ENCODE measurements around the gene FAM3B. TPM values are rescaled to one million over a fixed set of nuclear protein-coding genes. Genes with fewer than 3 reads are reported as not detected.

The FAM3B gene
- total and polyA plus RNA-seq, 2 of the 4 experiments (the other 2 are of a cell fraction): not detected

- TF ChIP-seq, protein P1, sequence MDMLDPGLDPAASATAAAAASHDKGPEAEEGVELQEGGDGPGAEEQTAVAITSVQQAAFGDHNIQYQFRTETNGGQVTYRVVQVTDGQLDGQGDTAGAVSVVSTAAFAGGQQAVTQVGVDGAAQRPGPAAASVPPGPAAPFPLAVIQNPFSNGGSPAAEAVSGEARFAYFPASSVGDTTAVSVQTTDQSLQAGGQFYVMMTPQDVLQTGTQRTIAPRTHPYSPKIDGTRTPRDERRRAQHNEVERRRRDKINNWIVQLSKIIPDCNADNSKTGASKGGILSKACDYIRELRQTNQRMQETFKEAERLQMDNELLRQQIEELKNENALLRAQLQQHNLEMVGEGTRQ (IDR thresholded peaks at IDR 0.05; ENCODE audit: low read depth, low read length): no peak
- TF ChIP-seq MXI1 (IDR thresholded peaks at IDR 0.05; ENCODE audit: borderline replicate concordance, low read depth, low read length) (no peak), RCOR1 (IDR thresholded peaks at IDR 0.05; ENCODE audit: insufficient replicate concordance, low read length) (no peak), MAZ (IDR thresholded peaks at IDR 0.05; ENCODE audit: borderline replicate concordance, low read depth, low read length) (no peak), ELK1 (IDR thresholded peaks at IDR 0.05; ENCODE audit: borderline replicate concordance, low read depth, low read length) (no peak), CEBPB (IDR thresholded peaks at IDR 0.05; ENCODE audit: low read depth, low read length) (no peak), CTCF (conservative IDR thresholded peaks at IDR 0.05; ENCODE audit: low read depth, low read length) (no peak)
- dilution Hi-C loops (cut with HindIII; ENCODE audit: low sequenced_read_pairs, unreplicated experiment): no loop called here
- Histone ChIP-seq H3K9ac (ENCODE audit: low read depth, low read length) (no peak overlapping the region), H3K36me3 (ENCODE audit: control insufficient read depth, insufficient read depth, low read length) (no peaks in the 10 kb centered on the region), H3K18ac (ENCODE audit: low read depth, low read length) (no peak overlapping the region), H3K4me1 (ENCODE audit: control insufficient read depth, insufficient read depth, low read length) (peaks cover 2% of the 10 kb centered on the region; the same call in 1 of the 2 replicates), H3K23ac (ENCODE audit: low read depth, low read length) (no peak overlapping the region), H2BK15ac (ENCODE audit: low read depth, low read length) (no peak overlapping the region), H3K4me2 (ENCODE audit: low read depth, low read length) (no peak overlapping the region), H4K91ac (ENCODE audit: insufficient read depth, low read depth, low read length) (no peak overlapping the region), H2AFZ (replicated peaks; ENCODE audit: low read length, poor library complexity) (no peak overlapping the region), H4K20me1 (ENCODE audit: insufficient read depth, low read length) (no peaks in the 10 kb centered on the region), H4K8ac (ENCODE audit: low read depth in 2 of 2, low read length in 2 of 2) (no peak overlapping the region), H3K4me3 (ENCODE audit: insufficient read depth, low read depth, low read length) (no peak overlapping the region), H3K27ac (ENCODE audit: insufficient read depth, low read length) (no peak overlapping the region), H2AK9ac (replicated peaks; ENCODE audit: low read depth, low read length, poor library complexity) (no peak overlapping the region), H3K79me1 (ENCODE audit: low read depth in 1 of 2, low read length in 2 of 2) (no peaks in the 10 kb centered on the region), H3K4ac (ENCODE audit: low read depth, low read length) (no peak overlapping the region), H4K5ac (ENCODE audit: low read depth, low read length) (no peak overlapping the region), H3K56ac (ENCODE audit: extremely low read depth, insufficient read depth, low read length) (no peak overlapping the region), H3K14ac (replicated peaks; ENCODE audit: low read depth, low read length) (no peak overlapping the region), H2BK20ac (ENCODE audit: low read depth, low read length) (no peak overlapping the region), H2AK5ac (ENCODE audit: low read depth, low read length) (no peak overlapping the region), H3K9me1 (ENCODE audit: insufficient read depth, low read length) (no peaks in the 10 kb centered on the region), H2BK120ac (ENCODE audit: low read depth, low read length) (no peak overlapping the region), H2BK5ac (ENCODE audit: low read depth, low read length, poor library complexity, severe bottlenecking) (no peak overlapping the region), H3K9me3 (ENCODE audit: control insufficient read depth, insufficient read depth, low read length) (no peaks in the 10 kb centered on the region), H3K27me3 (ENCODE audit: control insufficient read depth, insufficient read depth, low read length) (no peaks in the 10 kb centered on the region; the same call in 1 of the 2 replicates)
- ChIA-PET POLR2A (ENCODE audit: unreplicated experiment) (no interaction called here), CTCF (interaction anchor here (0.8 to 2.0 kb wide), 11 partner anchors 13 to 496 kb away, joined by 3 to 15 read pairs (median 6); partner anchors contain the start of gene MX2)
- WGBS, 2 experiments (ENCODE audit: extremely low coverage in 2 of 2, insufficient read length in 1 of 2): 63% methylated on average over 2 of the region's 3 CpGs; no CpG with 5 or more reads in 1 of the 2 experiments
- BruUV-seq (replicated peaks): no TSS peak
- DNase-seq (no peak), ATAC-seq (ENCODE audit: low read depth) (no peak)
- intact Hi-C loops (cut with micrococcal nuclease): loop anchor here (2.0 kb wide), 1 partner anchor 534 kb away; no protein-coding TSS in a partner anchor
- in situ Hi-C loops (cut with MboI; ENCODE audit: low sequenced_read_pairs): loop anchor here (25.0 kb wide), 1 partner anchor 505 kb away; no protein-coding TSS in a partner anchor
Observed at GRCh38 chr21:41282412-41282811, 34.2 kb upstream of the FAM3B start.

All from IMR-90 (cell line).